Peyer's patch (tissue), 4 donors: Measurements from ENCODE around the gene TEX52. TPM values are rescaled to one million over a fixed set of nuclear protein-coding genes. Genes with fewer than 3 reads are reported as not detected.
A peak's percentile ranks its signal among the peaks of the same experiment; 100 is the strongest.

Experiments used
- DNase-seq, 3 donors: peaks; one replicate each; pipeline ENCODE4 v3.0.0-alpha.2; 2017 to 2019
- H3K27ac ChIP-seq, 4 donors: fragments of 200-600 bp; sonication (generic); one replicate each; pipeline ENCODE4 v1.5.1; 2016 to 2019
- H3K27me3 ChIP-seq, 2 donors: fragments of 200-600 bp; sonication (generic); one replicate each; pipeline ENCODE4 v1.5.1; 2019
- H3K36me3 ChIP-seq, 3 donors: fragments of 200-600 bp; sonication (generic); one replicate each; pipeline ENCODE4 v1.5.1; 2016 to 2019
- H3K4me1 ChIP-seq, 4 donors: fragments of 200-600 bp; sonication (generic); one replicate each; pipeline ENCODE4 v1.5.1; 2016 to 2019
- H3K4me3 ChIP-seq, 4 donors: fragments of 200-600 bp; sonication (generic); 1 replicate in 3 of 4; 2 replicates in 1 of 4; pipeline ENCODE4 v1.5.1; 2016 to 2019; ENCODE audit warnings: mild to moderate bottlenecking in 1 of 4
- H3K9me3 ChIP-seq, 4 donors: fragments of 200-600 bp; sonication (generic); one replicate each; pipeline ENCODE4 v1.5.1; 2016 to 2019; ENCODE audit warnings: mild to moderate bottlenecking in 1 of 4
- POLR2A ChIP-seq, 2 donors: fragments of 450-650 bp; IDR thresholded peaks; one replicate each; pipeline ENCODE4 v1.5.1; 2017; ENCODE audit warnings: antibody characterized with exemption in 2 of 2, mild to moderate bottlenecking in 2 of 2, moderate library complexity in 2 of 2
- total RNA-seq, 4 donors: library from RNA; depleted of rRNA; stranded (reverse); fragments of >200 nt; gene quantifications; one replicate each; pipeline ENCODE4 v1.1.0, GENCODE V29; 2016
- TF ChIP-seq, protein P1 (sequence below), 6 experiments: fragments of 450-650 bp in 4 of 6; fragments of 200-600 bp in 2 of 6; sonication (generic) in 1 of 6; IDR thresholded peaks; one replicate each; pipeline ENCODE4 v1.5.1; 2017 to 2019; ENCODE audit warnings: antibody characterized with exemption in 6 of 6, mild to moderate bottlenecking in 3 of 6, moderate library complexity in 1 of 6

The TEX52 gene
- total RNA-seq, result 1 to 10 TPM in 1 of 4 donors, not detected in 3; 2.3 TPM

DNA sequence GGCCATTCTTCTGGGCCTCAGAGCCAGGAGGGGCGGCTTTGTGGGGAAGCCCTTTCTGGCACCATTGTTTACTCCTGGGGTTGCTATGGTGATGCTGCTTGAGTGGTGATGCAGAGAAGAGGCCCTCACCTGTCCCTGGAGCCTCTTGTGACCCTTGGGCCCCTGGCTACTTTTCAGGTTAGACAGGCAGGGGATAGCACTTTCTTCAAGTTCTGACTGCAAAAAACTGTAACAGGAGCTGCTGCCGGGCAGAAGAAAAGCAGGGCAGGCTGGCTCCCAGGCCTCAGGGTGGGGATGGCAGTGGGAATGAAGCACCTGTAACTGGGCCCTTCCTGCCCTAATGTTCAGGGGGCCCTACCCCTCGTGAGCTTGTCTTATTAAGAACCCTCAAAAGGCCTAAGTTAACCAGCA lies at the start of gene TEX52:
Gene TEX52 (minus strand): TSS at position 19 of the 411 bp plus-strand sequence. CDS start 13 bp downstream, at position 6.
- H3K27ac ChIP-seq, result no peak within 1 kb of the TSS

DNA sequence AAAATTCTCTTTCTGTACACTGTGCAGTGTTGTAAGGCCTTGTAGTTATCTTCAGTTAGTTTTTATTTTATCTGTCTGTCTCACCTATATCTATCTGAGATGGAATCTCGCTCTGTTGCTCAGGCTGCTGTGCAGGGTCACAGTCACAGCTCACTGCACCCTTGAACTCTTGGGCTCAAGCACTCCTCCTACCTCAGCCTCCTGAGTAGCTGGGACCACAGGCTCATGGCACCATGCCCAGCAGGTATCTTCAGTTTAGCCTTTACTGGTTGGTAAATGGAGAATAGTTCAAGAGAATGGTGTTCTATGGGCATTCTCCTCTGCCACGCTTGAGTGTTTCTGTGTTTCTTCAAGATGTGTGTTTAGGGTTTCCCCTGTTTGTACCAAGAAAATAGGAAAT lies 47.4 kb upstream of the TEX52 start:
- peak in 1 of 3 donors; percentile 15 for DNase-seq

More for the DNA sequence above, at the start of gene TEX52:
- no peak for DNase-seq
- H3K4me3 ChIP-seq, result no peak within 1 kb of the TSS
- H3K27me3 ChIP-seq, result no peaks in the 10 kb centered on the region
- TF ChIP-seq, protein P1, sequence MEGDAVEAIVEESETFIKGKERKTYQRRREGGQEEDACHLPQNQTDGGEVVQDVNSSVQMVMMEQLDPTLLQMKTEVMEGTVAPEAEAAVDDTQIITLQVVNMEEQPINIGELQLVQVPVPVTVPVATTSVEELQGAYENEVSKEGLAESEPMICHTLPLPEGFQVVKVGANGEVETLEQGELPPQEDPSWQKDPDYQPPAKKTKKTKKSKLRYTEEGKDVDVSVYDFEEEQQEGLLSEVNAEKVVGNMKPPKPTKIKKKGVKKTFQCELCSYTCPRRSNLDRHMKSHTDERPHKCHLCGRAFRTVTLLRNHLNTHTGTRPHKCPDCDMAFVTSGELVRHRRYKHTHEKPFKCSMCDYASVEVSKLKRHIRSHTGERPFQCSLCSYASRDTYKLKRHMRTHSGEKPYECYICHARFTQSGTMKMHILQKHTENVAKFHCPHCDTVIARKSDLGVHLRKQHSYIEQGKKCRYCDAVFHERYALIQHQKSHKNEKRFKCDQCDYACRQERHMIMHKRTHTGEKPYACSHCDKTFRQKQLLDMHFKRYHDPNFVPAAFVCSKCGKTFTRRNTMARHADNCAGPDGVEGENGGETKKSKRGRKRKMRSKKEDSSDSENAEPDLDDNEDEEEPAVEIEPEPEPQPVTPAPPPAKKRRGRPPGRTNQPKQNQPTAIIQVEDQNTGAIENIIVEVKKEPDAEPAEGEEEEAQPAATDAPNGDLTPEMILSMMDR (IDR thresholded peaks at IDR 0.05), result no peak
- no peak for TF ChIP-seq POLR2A (IDR thresholded peaks at IDR 0.05)
- H3K4me1 ChIP-seq, result peaks cover 0 to 23% (median 0%) of the 10 kb centered on the region in 4 donors
- H3K9me3 ChIP-seq, result no peaks in the 10 kb centered on the region
- H3K36me3 ChIP-seq, result no peaks in the 10 kb centered on the region

DNA sequence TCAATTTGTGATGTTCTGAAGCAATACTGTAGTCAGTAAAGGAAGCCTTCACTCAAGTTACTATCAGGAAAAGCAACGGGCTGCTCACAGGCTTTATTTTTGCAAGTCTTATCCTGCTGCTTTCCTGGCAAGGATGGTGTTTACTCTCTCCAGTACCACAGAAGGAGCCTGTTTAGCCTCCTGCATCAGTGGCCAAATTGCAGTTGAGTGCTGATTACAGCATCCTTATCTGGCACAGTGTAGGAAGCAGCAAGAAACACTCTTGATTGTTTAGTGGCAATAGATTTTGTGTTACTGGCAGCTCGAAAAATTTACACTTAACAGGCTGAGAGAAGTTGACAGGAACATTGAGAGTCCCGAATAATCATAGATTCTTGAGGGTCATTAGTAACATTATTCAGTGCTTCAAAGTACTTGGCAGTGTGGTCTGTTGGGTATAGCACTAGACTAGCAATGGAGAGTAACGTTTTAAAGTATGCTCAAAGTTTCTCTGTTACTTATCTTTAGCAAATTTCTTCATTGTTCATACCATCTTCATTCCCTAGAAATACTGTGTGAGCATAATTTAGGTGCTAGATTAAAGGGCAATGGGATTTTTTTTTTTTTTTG lies 45.5 kb upstream of the TEX52 start:
- Histone ChIP-seq H3K27me3 (no peaks in the 10 kb centered on the region), H3K9me3 (no peaks in the 10 kb centered on the region), H3K4me3 (no peak overlapping the region), H3K36me3 (no peaks in the 10 kb centered on the region), H3K4me1 (no peaks in the 10 kb centered on the region), H3K27ac (no peak overlapping the region)
- no peak for TF ChIP-seq POLR2A (IDR thresholded peaks at IDR 0.05)
- TF ChIP-seq, protein P1 (IDR thresholded peaks at IDR 0.05), result no peak
- DNase-seq, result peak in 1 of 3 donors; percentile 26

More for the DNA sequence above, 47.4 kb upstream of the TEX52 start:
- no peaks in the 10 kb centered on the region for H3K4me1 ChIP-seq
- peaks cover 0 to 2% (median 0%) of the 10 kb centered on the region in 3 donors for H3K36me3 ChIP-seq
- H3K4me3 ChIP-seq, result no peak overlapping the region
- TF ChIP-seq, protein P1 (IDR thresholded peaks at IDR 0.05), result no peak
- H3K27me3 ChIP-seq, result no peaks in the 10 kb centered on the region
- H3K9me3 ChIP-seq, result no peaks in the 10 kb centered on the region
- no peak overlapping the region for H3K27ac ChIP-seq

DNA sequence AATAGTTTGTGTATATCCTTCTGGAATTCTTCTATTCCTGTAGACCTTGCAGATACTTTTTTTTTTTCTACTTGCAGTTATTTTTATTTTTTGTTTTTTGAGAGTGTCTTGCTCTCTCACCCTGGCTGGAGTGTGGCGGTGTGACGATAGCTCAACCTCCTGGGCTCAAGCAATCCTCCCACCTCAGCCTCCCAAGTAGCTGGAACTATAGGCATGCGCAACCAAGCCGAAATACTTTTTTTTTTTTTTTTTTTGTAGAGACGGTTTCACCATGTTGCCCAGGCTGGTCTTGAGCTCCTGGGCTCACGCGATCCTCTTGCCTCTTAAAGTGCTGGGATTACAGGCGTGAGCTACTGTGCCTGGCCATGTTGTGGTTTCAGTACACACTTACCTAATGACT lies 43.8 kb upstream of the TEX52 start:
- Histone ChIP-seq H3K27ac (no peak overlapping the region), H3K9me3 (no peaks in the 10 kb centered on the region), H3K36me3 (no peaks in the 10 kb centered on the region), H3K4me3 (no peak overlapping the region), H3K27me3 (no peaks in the 10 kb centered on the region), H3K4me1 (no peaks in the 10 kb centered on the region)
- TF ChIP-seq, protein P1 (IDR thresholded peaks at IDR 0.05), result no peak
- no peak for TF ChIP-seq POLR2A (IDR thresholded peaks at IDR 0.05)
- DNase-seq, result peak in 1 of 3 donors; percentile 2

DNA sequence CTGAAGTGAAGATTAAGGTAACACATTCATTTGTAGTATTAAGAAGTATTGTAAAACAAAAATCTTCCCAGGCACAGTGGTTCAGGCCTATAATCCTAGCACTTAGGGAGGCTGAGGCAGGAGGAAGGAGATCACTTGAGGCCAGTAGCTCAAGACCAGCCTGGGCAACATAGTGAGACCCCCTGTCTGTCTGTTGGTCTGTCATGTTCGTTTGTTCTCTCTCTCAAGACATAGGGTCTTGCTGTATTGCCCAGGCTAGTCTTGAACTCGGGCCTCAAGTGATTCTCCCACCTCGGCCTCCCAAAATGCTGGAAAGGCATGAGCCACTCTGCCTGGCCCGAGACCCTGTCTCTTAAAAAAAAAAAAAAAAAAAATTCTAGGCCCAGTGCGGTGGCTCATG lies 40.6 kb upstream of the TEX52 start:
- Histone ChIP-seq H3K4me1 (no peaks in the 10 kb centered on the region), H3K4me3 (no peak overlapping the region), H3K36me3 (no peaks in the 10 kb centered on the region), H3K27me3 (no peaks in the 10 kb centered on the region), H3K27ac (no peak overlapping the region), H3K9me3 (no peaks in the 10 kb centered on the region)
- TF ChIP-seq POLR2A (IDR thresholded peaks at IDR 0.05), result no peak
- TF ChIP-seq, protein P1 (IDR thresholded peaks at IDR 0.05), result no peak
- DNase-seq, result no peak
